Measurements from ENCODE around the gene SNAI1. TPM values are rescaled to one million over a fixed set of nuclear protein-coding genes. Genes with fewer than 3 reads are reported as not detected.

Gene SNAI1
- total RNA-seq, 1 experiment from 2014 or later = 3.6 TPM

- no peaks in the 10 kb centered on the region for H3K9me2 ChIP-seq (ENCODE audit: insufficient read depth)
- peaks cover 28% of the 10 kb centered on the region for H3F3A ChIP-seq (ENCODE audit: insufficient read depth, low read depth)
- BruUV-seq (replicated peaks) = no TSS peak
- H3K4me3 ChIP-seq = no peak overlapping the region
- DNase-seq = peak; percentile 63 to 78
- TF ChIP-seq, protein P1, sequence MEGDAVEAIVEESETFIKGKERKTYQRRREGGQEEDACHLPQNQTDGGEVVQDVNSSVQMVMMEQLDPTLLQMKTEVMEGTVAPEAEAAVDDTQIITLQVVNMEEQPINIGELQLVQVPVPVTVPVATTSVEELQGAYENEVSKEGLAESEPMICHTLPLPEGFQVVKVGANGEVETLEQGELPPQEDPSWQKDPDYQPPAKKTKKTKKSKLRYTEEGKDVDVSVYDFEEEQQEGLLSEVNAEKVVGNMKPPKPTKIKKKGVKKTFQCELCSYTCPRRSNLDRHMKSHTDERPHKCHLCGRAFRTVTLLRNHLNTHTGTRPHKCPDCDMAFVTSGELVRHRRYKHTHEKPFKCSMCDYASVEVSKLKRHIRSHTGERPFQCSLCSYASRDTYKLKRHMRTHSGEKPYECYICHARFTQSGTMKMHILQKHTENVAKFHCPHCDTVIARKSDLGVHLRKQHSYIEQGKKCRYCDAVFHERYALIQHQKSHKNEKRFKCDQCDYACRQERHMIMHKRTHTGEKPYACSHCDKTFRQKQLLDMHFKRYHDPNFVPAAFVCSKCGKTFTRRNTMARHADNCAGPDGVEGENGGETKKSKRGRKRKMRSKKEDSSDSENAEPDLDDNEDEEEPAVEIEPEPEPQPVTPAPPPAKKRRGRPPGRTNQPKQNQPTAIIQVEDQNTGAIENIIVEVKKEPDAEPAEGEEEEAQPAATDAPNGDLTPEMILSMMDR (conservative IDR thresholded peaks at IDR 0.05) = no peak
- no peak for TF ChIP-seq EZH2 (IDR thresholded peaks at IDR 0.05; ENCODE audit: low read depth)
- intact Hi-C loops (cut with micrococcal nuclease; ENCODE audit: unreplicated experiment) = loop anchor here (1.0 kb wide), 1 partner anchor 39 kb away; no protein-coding TSS in a partner anchor
- no peaks in the 10 kb centered on the region for H3K27me3 ChIP-seq (ENCODE audit: insufficient read depth, low read depth)
- no peak overlapping the region for H3K27ac ChIP-seq
- H3K4me1 ChIP-seq (replicated peaks; ENCODE audit: insufficient read depth) = peaks cover 34% of the 10 kb centered on the region
- ChIA-PET CTCF (no interaction called here), POLR2A (ENCODE audit: unreplicated experiment) (interaction anchor here (0.6 to 0.7 kb wide), 2 partner anchors 31 to 777 kb away, joined by 7 to 8 read pairs; no protein-coding TSS in a partner anchor)
- H4K20me1 ChIP-seq (ENCODE audit: insufficient read depth) = no peaks in the 10 kb centered on the region
- no peaks in the 10 kb centered on the region for H3K36me3 ChIP-seq (ENCODE audit: low read depth)
- H3K9me3 ChIP-seq (ENCODE audit: insufficient read depth, low read depth) = no peaks in the 10 kb centered on the region
- no peak overlapping the region for H2AFZ ChIP-seq
- no peak overlapping the region for H3K4me2 ChIP-seq
- H3K79me2 ChIP-seq (ENCODE audit: low read depth) = no peaks in the 10 kb centered on the region
Measured at GRCh38 chr20:50027611-50028105, 44.9 kb downstream of the SNAI1 start.

- intact Hi-C loops (cut with micrococcal nuclease; ENCODE audit: unreplicated experiment) = no loop called here
- TF ChIP-seq, protein P1 (conservative IDR thresholded peaks at IDR 0.05) = no peak
- TF ChIP-seq EZH2 (IDR thresholded peaks at IDR 0.05; ENCODE audit: low read depth) = no peak
- H3K27ac ChIP-seq = peak overlapping the region; percentile 75
Measured at GRCh38 chr20:50029083-50029696, 46.4 kb downstream of the SNAI1 start.

GRCh38 chr20:50029697-50030461, 47.1 kb downstream of the SNAI1 start:
- Histone ChIP-seq H3K4me3 (no peak overlapping the region), H3K79me2 (ENCODE audit: low read depth) (no peaks in the 10 kb centered on the region), H3K9me2 (ENCODE audit: insufficient read depth) (no peaks in the 10 kb centered on the region), H4K20me1 (ENCODE audit: insufficient read depth) (no peaks in the 10 kb centered on the region), H3K4me1 (replicated peaks; ENCODE audit: insufficient read depth) (peaks cover 53% of the 10 kb centered on the region), H3F3A (ENCODE audit: insufficient read depth, low read depth) (peaks cover 48% of the 10 kb centered on the region), H3K9me3 (ENCODE audit: insufficient read depth, low read depth) (no peaks in the 10 kb centered on the region), H3K27me3 (ENCODE audit: insufficient read depth, low read depth) (no peaks in the 10 kb centered on the region), H2AFZ (peak overlapping the region; percentile 65), H3K4me2 (peak overlapping the region; percentile 47), H3K36me3 (ENCODE audit: low read depth) (no peaks in the 10 kb centered on the region), H3K27ac (peak overlapping the region; percentile 75)
- peak; percentile 63 to 69 for DNase-seq
- POLR2A ChIA-PET (ENCODE audit: unreplicated experiment) = no interaction called here
- intact Hi-C loops (cut with micrococcal nuclease; ENCODE audit: unreplicated experiment) = no loop called here
- TF ChIP-seq, protein P1 (conservative IDR thresholded peaks at IDR 0.05) = no peak
- CTCF ChIA-PET = interaction anchor here (0.6 kb wide), 1 partner anchor 49 kb away, joined by 3 read pairs; no protein-coding TSS in a partner anchor
- no TSS peak for BruUV-seq (replicated peaks)

More at GRCh38 chr20:50029083-50029696, 46.4 kb downstream of the SNAI1 start:
- DNase-seq = no peak
- peaks cover 41% of the 10 kb centered on the region for H3F3A ChIP-seq (ENCODE audit: insufficient read depth, low read depth)
- H3K4me3 ChIP-seq = no peak overlapping the region
- peak overlapping the region; percentile 47 for H3K4me2 ChIP-seq
- H4K20me1 ChIP-seq (ENCODE audit: insufficient read depth) = no peaks in the 10 kb centered on the region
- H3K9me3 ChIP-seq (ENCODE audit: insufficient read depth, low read depth) = no peaks in the 10 kb centered on the region
- no peaks in the 10 kb centered on the region for H3K27me3 ChIP-seq (ENCODE audit: insufficient read depth, low read depth)
- no peaks in the 10 kb centered on the region for H3K79me2 ChIP-seq (ENCODE audit: low read depth)
- BruUV-seq (replicated peaks) = no TSS peak
- H3K9me2 ChIP-seq (ENCODE audit: insufficient read depth) = no peaks in the 10 kb centered on the region
- POLR2A ChIA-PET (ENCODE audit: unreplicated experiment) = no interaction called here
- CTCF ChIA-PET = no interaction called here
- H3K4me1 ChIP-seq (replicated peaks; ENCODE audit: insufficient read depth) = peaks cover 46% of the 10 kb centered on the region
- no peaks in the 10 kb centered on the region for H3K36me3 ChIP-seq (ENCODE audit: low read depth)
- no peak overlapping the region for H2AFZ ChIP-seq
